H1 (cell line): ENCODE results near the gene USP1. TPM values are rescaled to one million over a fixed set of nuclear protein-coding genes. Genes with fewer than 3 reads are reported as not detected.

ENCODE experiments used
- USF2 ChIP-seq: IDR thresholded peaks from 2 replicates; pipeline ENCODE4 v1.6.1; 2011; ENCODE audit warnings: low read length, improper control_type of control experiment
- polyA plus RNA-seq, 7 experiments: library from polyadenylated mRNA; depleted of rRNA in 3 of 7; stranded (reverse) in 5 of 7; unstranded in 2 of 7; fragments of >200 nt in 5 of 7; fragments of 200-250 nt in 2 of 7; gene quantifications; 1 replicate in 5 of 7; 2 replicates in 1 of 7; 4 replicates in 1 of 7; pipeline versions ENCODE4 v1.2.1 to v1.2.3, GENCODE V29; 2011 to 2013; ENCODE audit warnings: missing spikeins in 2 of 7, mixed read lengths in 2 of 7
- total RNA-seq: library from RNA; stranded (reverse); fragmentation: NEBNext Ultra II Directional; extraction: Animal tissue kit (Norgen Biotek cat#: 25700); gene quantifications from 2 replicates; pipeline ENCODE4 v1.2.1, GENCODE V29; 2021

Gene USP1
- total and polyA plus RNA-seq, 2 of the 8 experiments (the other 6 are each of a cell fraction or from before 2014, with no cell fraction given): 9.1 to 49.6 TPM

GRCh38 chr1:62450301-62450700 lies 13.5 kb downstream of the USP1 start (continued):
- no peak for TF ChIP-seq USF2
